Astrocyte (in vitro differentiated cells and primary cell): ENCODE measurements around the gene ARID4A. TPM values are rescaled to one million over a fixed set of nuclear protein-coding genes. Genes with fewer than 3 reads are reported as not detected.

Experiments used
- DNase-seq: peaks from one replicate; pipeline ENCODE4 v3.0.0-alpha.2; 2010; ENCODE audit warnings: low read depth
- FAIRE-seq: peaks from 2 replicates; lab custom pipeline; 2011; peaks lifted over from hg19 to GRCh38; lab: Jason Lieb, UNC
- H2AFZ ChIP-seq: 2 replicates; pipeline ENCODE4 v1.6.0; 2012; ENCODE audit warnings: low read depth, low read length, inconsistent platforms
- H3K27ac ChIP-seq: 2 replicates; pipeline ENCODE4 v1.5.1; 2011; ENCODE audit warnings: low read depth, low read length, inconsistent platforms
- H3K27me3 ChIP-seq: 2 replicates; pipeline ENCODE4 v1.6.0; 2011; ENCODE audit warnings: low read length, inconsistent platforms; ENCODE audit not compliant: insufficient read depth
- H3K36me3 ChIP-seq: 2 replicates; pipeline ENCODE4 v1.5.1; 2011; ENCODE audit warnings: low read length, inconsistent platforms; ENCODE audit not compliant: insufficient read depth
- H3K4me1 ChIP-seq: 2 replicates; pipeline ENCODE4 v1.5.1; 2011; ENCODE audit warnings: low read length, inconsistent platforms; ENCODE audit not compliant: insufficient read depth
- H3K4me2 ChIP-seq: 2 replicates; pipeline ENCODE4 v1.6.0; 2012; ENCODE audit warnings: low read length, inconsistent platforms
- H3K4me3 ChIP-seq: 2 replicates; pipeline ENCODE4 v1.5.1; 2011; ENCODE audit warnings: low read depth, mild to moderate bottlenecking, low read length, inconsistent platforms; ENCODE audit not compliant: insufficient read depth
- H3K79me2 ChIP-seq: 2 replicates; pipeline ENCODE4 v1.6.0; 2012; ENCODE audit warnings: mild to moderate bottlenecking, low read length, inconsistent platforms; ENCODE audit not compliant: insufficient read depth
- H3K9ac ChIP-seq: 2 replicates; pipeline ENCODE4 v1.6.0; 2012; ENCODE audit warnings: mild to moderate bottlenecking, low read length, inconsistent platforms
- H3K9me3 ChIP-seq: 2 replicates; pipeline ENCODE4 v1.5.1; 2012; ENCODE audit warnings: low read depth, mild to moderate bottlenecking, low read length, inconsistent platforms; ENCODE audit not compliant: insufficient read depth
- H4K20me1 ChIP-seq: 2 replicates; pipeline ENCODE4 v1.6.0; 2012; ENCODE audit warnings: low read length, inconsistent platforms; ENCODE audit not compliant: insufficient read depth
- H3K27ac Mint-ChIP-seq: one replicate; pipeline ENCODE4 v1.8.0; 2021; ENCODE audit warnings: mild to moderate bottlenecking, mixed read lengths; ENCODE audit not compliant: unreplicated experiment
- H3K27me3 Mint-ChIP-seq: one replicate; pipeline ENCODE4 v1.8.0; 2021; ENCODE audit warnings: low read depth, mixed read lengths; ENCODE audit not compliant: unreplicated experiment
- H3K36me3 Mint-ChIP-seq: one replicate; pipeline ENCODE4 v1.8.0; 2021; ENCODE audit warnings: low read depth, mixed read lengths; ENCODE audit not compliant: unreplicated experiment
- H3K4me1 Mint-ChIP-seq: one replicate; pipeline ENCODE4 v1.8.0; 2021; ENCODE audit warnings: low read depth, mixed read lengths; ENCODE audit not compliant: unreplicated experiment
- H3K4me3 Mint-ChIP-seq: one replicate; pipeline ENCODE4 v1.8.0; 2021; ENCODE audit warnings: mild to moderate bottlenecking, moderate library complexity, mixed read lengths; ENCODE audit not compliant: unreplicated experiment
- H3K9me3 Mint-ChIP-seq: one replicate; pipeline ENCODE4 v1.8.0; 2021; ENCODE audit warnings: mild to moderate bottlenecking, mixed read lengths; ENCODE audit not compliant: unreplicated experiment
- CTCF ChIP-seq: IDR thresholded peaks from 2 replicates; pipeline ENCODE4 v1.5.1; 2011; ENCODE audit warnings: low read depth, mild to moderate bottlenecking, inconsistent platforms, low read length, moderate library complexity; ENCODE audit not compliant: insufficient read depth
- EZH2 ChIP-seq: IDR thresholded peaks from 2 replicates; pipeline ENCODE4 v1.6.1; 2012; ENCODE audit warnings: mild to moderate bottlenecking, low read length, inconsistent platforms; ENCODE audit not compliant: insufficient read depth
- total RNA-seq: library from RNA; stranded (reverse); gene quantifications from 2 replicates; pipeline ENCODE4 v1.2.1, GENCODE V29; 2021

The ARID4A gene
- total RNA-seq, 1 donor from 2014 or later: 26.6 TPM

GRCh38 chr14:58362798-58363412 is 64.5 kb downstream of the ARID4A start:
- no peaks in the 10 kb centered on the region for H3K4me1 ChIP-seq
- Mint-ChIP-seq H3K27me3 (no peaks in the 10 kb centered on the region), H3K4me1 (no peaks in the 10 kb centered on the region), H3K27ac (no peak overlapping the region), H3K9me3 (no peaks in the 10 kb centered on the region), H3K4me3 (no peak overlapping the region), H3K36me3 (peaks cover 7% of the 10 kb centered on the region)
- H3K9ac ChIP-seq: no peak overlapping the region
- no peak overlapping the region for H3K27ac ChIP-seq
- H3K4me3 ChIP-seq: no peak overlapping the region
- H3K79me2 ChIP-seq: no peaks in the 10 kb centered on the region
- FAIRE-seq: no peak
- H3K9me3 ChIP-seq: no peaks in the 10 kb centered on the region
- H3K36me3 ChIP-seq: peaks cover 27% of the 10 kb centered on the region
- H2AFZ ChIP-seq: no peak overlapping the region
- no peaks in the 10 kb centered on the region for H3K27me3 ChIP-seq
- no peak overlapping the region for H3K4me2 ChIP-seq
- peak; percentile 4 for DNase-seq
- H4K20me1 ChIP-seq: no peaks in the 10 kb centered on the region
- peak; percentile 14 for TF ChIP-seq CTCF
- no peak for TF ChIP-seq EZH2

GRCh38 chr14:58364316-58364715 is 66.0 kb downstream of the ARID4A start:
- no peaks in the 10 kb centered on the region for H4K20me1 ChIP-seq
- no peaks in the 10 kb centered on the region for H3K79me2 ChIP-seq
- H3K36me3 ChIP-seq: peaks cover 30% of the 10 kb centered on the region
- no peaks in the 10 kb centered on the region for H3K4me1 ChIP-seq
- H3K27me3 Mint-ChIP-seq: no peaks in the 10 kb centered on the region
- H3K27me3 ChIP-seq: no peaks in the 10 kb centered on the region
- peaks cover 7% of the 10 kb centered on the region for H3K36me3 Mint-ChIP-seq
- H3K27ac ChIP-seq: no peak overlapping the region
- FAIRE-seq (no peak), DNase-seq (no peak)
- TF ChIP-seq CTCF (no peak), EZH2 (no peak)
- no peak overlapping the region for H3K4me3 Mint-ChIP-seq
- no peak overlapping the region for H3K4me2 ChIP-seq
- H3K4me3 ChIP-seq: no peak overlapping the region
- no peaks in the 10 kb centered on the region for H3K9me3 Mint-ChIP-seq
- no peaks in the 10 kb centered on the region for H3K9me3 ChIP-seq
- no peak overlapping the region for H3K9ac ChIP-seq
- no peak overlapping the region for H2AFZ ChIP-seq
- H3K27ac Mint-ChIP-seq: no peak overlapping the region
- no peaks in the 10 kb centered on the region for H3K4me1 Mint-ChIP-seq

GRCh38 chr14:58367296-58367695 is 68.9 kb downstream of the ARID4A start:
- no peaks in the 10 kb centered on the region for H3K9me3 Mint-ChIP-seq
- no peak for FAIRE-seq
- H3K4me2 ChIP-seq: no peak overlapping the region
- no peak overlapping the region for H3K4me3 ChIP-seq
- H3K9ac ChIP-seq: no peak overlapping the region
- H3K79me2 ChIP-seq: no peaks in the 10 kb centered on the region
- no peaks in the 10 kb centered on the region for H3K9me3 ChIP-seq
- H3K36me3 ChIP-seq: peaks cover 23% of the 10 kb centered on the region
- no peak overlapping the region for H2AFZ ChIP-seq
- DNase-seq: no peak
- no peaks in the 10 kb centered on the region for H3K27me3 Mint-ChIP-seq
- no peak overlapping the region for H3K4me3 Mint-ChIP-seq
- peaks cover 8% of the 10 kb centered on the region for H3K36me3 Mint-ChIP-seq
- no peaks in the 10 kb centered on the region for H3K4me1 ChIP-seq
- no peaks in the 10 kb centered on the region for H3K4me1 Mint-ChIP-seq
- H4K20me1 ChIP-seq: no peaks in the 10 kb centered on the region
- TF ChIP-seq CTCF (no peak), EZH2 (no peak)
- H3K27ac Mint-ChIP-seq: no peak overlapping the region
- H3K27me3 ChIP-seq: no peaks in the 10 kb centered on the region
- no peak overlapping the region for H3K27ac ChIP-seq
